NCI-H446 (cell line): ENCODE measurements around the gene C5orf63.
A peak's percentile ranks its signal among the peaks of the same experiment; 100 is the strongest.
"Not testable (repeated sequence)": the region's sequence is repeated elsewhere in the genome, so short reads cannot be mapped to it uniquely, and the experiment has no call there.

Experiments
- DNase-seq, 2 experiments: peaks; one replicate each; lab custom pipeline; 2025; lab: John Stamatoyannopoulos, UW

Gene C5orf63

GRCh38 chr5:127072861-127073846 is at the start of gene C5orf63:
Gene C5orf63 (minus strand): TSS chr5:127073502. CDS start chr5:127058995, 14,507 bp downstream.
- peak; percentile 43 to 75 for DNase-seq

- DNase-seq = no peak
Observed at GRCh38 chr5:127112347-127112864, 39.1 kb upstream of the C5orf63 start.

- DNase-seq = no peak
Observed at GRCh38 chr5:127111112-127111511, 37.8 kb upstream of the C5orf63 start.

GRCh38 chr5:127108624-127109260 is 35.4 kb upstream of the C5orf63 start:
- DNase-seq = not testable (repeated sequence)

- no peak for DNase-seq
Observed at GRCh38 chr5:127101935-127102334, 28.6 kb upstream of the C5orf63 start.

GRCh38 chr5:127101533-127101932 is 28.2 kb upstream of the C5orf63 start:
- DNase-seq = no peak

- DNase-seq = no peak
Observed at GRCh38 chr5:127098241-127098640, 24.9 kb upstream of the C5orf63 start.

- DNase-seq = no peak
Observed at GRCh38 chr5:127097278-127097677, 24.0 kb upstream of the C5orf63 start.

- DNase-seq = no peak
Observed at GRCh38 chr5:127096328-127096993, 23.2 kb upstream of the C5orf63 start.

- DNase-seq = no peak
Observed at GRCh38 chr5:127094161-127094814, 21.0 kb upstream of the C5orf63 start.

- no peak for DNase-seq
Observed at GRCh38 chr5:127092690-127093089, 19.4 kb upstream of the C5orf63 start.

GRCh38 chr5:127089191-127089590 is 15.9 kb upstream of the C5orf63 start:
- no peak for DNase-seq

- DNase-seq = no peak
Observed at GRCh38 chr5:127088251-127088650, 14.9 kb upstream of the C5orf63 start.

GRCh38 chr5:127086589-127086988 is 13.3 kb upstream of the C5orf63 start:
- no peak for DNase-seq

GRCh38 chr5:127085796-127086195 is 12.5 kb upstream of the C5orf63 start:
- no peak for DNase-seq

GRCh38 chr5:127085371-127085770 is 12.1 kb upstream of the C5orf63 start:
- DNase-seq = no peak

GRCh38 chr5:127084656-127085055 is 11.4 kb upstream of the C5orf63 start:
- DNase-seq = no peak

GRCh38 chr5:127083711-127084110 is 10.4 kb upstream of the C5orf63 start:
- no peak for DNase-seq

GRCh38 chr5:127079994-127080491 is 6.7 kb upstream of the C5orf63 start:
- no peak for DNase-seq

- no peak for DNase-seq
Observed at GRCh38 chr5:127077366-127077765, 4.1 kb upstream of the C5orf63 start.

- no peak for DNase-seq
Observed at GRCh38 chr5:127076315-127077129, 3.2 kb upstream of the C5orf63 start.
